ENCODE measurements around the gene THAP7.
A peak's percentile ranks its signal among the peaks of the same experiment; 100 is the strongest.
"Not testable (repeated sequence)": the region's sequence is repeated elsewhere in the genome, so short reads cannot be mapped to it uniquely, and the experiment has no call there.

The THAP7 gene

GRCh38 chr22:21013657-21014201 lies 11.8 kb upstream of the THAP7 start:
- no peak for DNase-seq (ENCODE audit: low spot score)

GRCh38 chr22:21012446-21013407 lies 10.8 kb upstream of the THAP7 start:
- DNase-seq (ENCODE audit: low spot score): no peak

- no peak for DNase-seq (ENCODE audit: low spot score)
Measured at GRCh38 chr22:21010426-21011113, 8.7 kb upstream of the THAP7 start.

- DNase-seq (ENCODE audit: low spot score): peak; percentile 74
Measured at GRCh38 chr22:21009638-21010425, 7.9 kb upstream of the THAP7 start.

GRCh38 chr22:21009208-21009607 lies 7.3 kb upstream of the THAP7 start:
- DNase-seq (ENCODE audit: low spot score): not testable (repeated sequence)

- no peak for DNase-seq (ENCODE audit: low spot score)
Measured at GRCh38 chr22:21003782-21004181, 1.9 kb upstream of the THAP7 start.

- peak; percentile 11 for DNase-seq (ENCODE audit: low spot score)
Measured at GRCh38 chr22:21000987-21001600, 824 bp downstream of the THAP7 start.

GRCh38 chr22:21000207-21000986 lies 1.5 kb downstream of the THAP7 start:
- DNase-seq (ENCODE audit: low spot score): peak; percentile 30

- no peak for DNase-seq (ENCODE audit: low spot score)
Measured at GRCh38 chr22:20999350-21000206, 2.3 kb downstream of the THAP7 start.

- DNase-seq (ENCODE audit: low spot score): no peak
Measured at GRCh38 chr22:20998411-20999336, 3.2 kb downstream of the THAP7 start.

- DNase-seq (ENCODE audit: low spot score): no peak
Measured at GRCh38 chr22:20997536-20998257, 4.2 kb downstream of the THAP7 start.

- DNase-seq (ENCODE audit: low spot score): no peak
Measured at GRCh38 chr22:20996598-20997535, 5.1 kb downstream of the THAP7 start.

- no peak for DNase-seq (ENCODE audit: low spot score)
Measured at GRCh38 chr22:20996031-20996410, 5.9 kb downstream of the THAP7 start.

- no peak for DNase-seq (ENCODE audit: low spot score)
Measured at GRCh38 chr22:20995329-20996030, 6.4 kb downstream of the THAP7 start.

- no peak for DNase-seq (ENCODE audit: low spot score)
Measured at GRCh38 chr22:20994902-20995241, 7.0 kb downstream of the THAP7 start.

GRCh38 chr22:20994128-20994901 lies 7.6 kb downstream of the THAP7 start:
- DNase-seq (ENCODE audit: low spot score): no peak
